ENCODE results near the gene TRMT2B. TPM values are rescaled to one million over a fixed set of nuclear protein-coding genes. Genes with fewer than 3 reads are reported as not detected.

TRMT2B gene
- total RNA-seq, 2 donors from 2014 or later = 14.1 to 19.8 TPM

- DNase-seq = no peak
Observed at GRCh38 chrX:100980608-100981497, 71.1 kb downstream of the TRMT2B start.

GRCh38 chrX:100979881-100980607 is 71.9 kb downstream of the TRMT2B start:
- TF ChIP-seq CTCF (conservative IDR thresholded peaks at IDR 0.05) = no peak
- WGBS, 2 experiments (ENCODE audit: insufficient coverage in 1 of 2, insufficient read length in 1 of 2) = 91 to 100% methylated on average over 1 to 3 of the region's 3 CpGs
- H3K4me3 Mint-ChIP-seq = no peak overlapping the region
- Histone ChIP-seq H3K36me3 (ENCODE audit: control insufficient read depth, insufficient read depth, low read length) (no peaks in the 10 kb centered on the region), H3K4me3 (ENCODE audit: low read length) (no peak overlapping the region), H3K9me3 (ENCODE audit: control insufficient read depth, low read length) (no peaks in the 10 kb centered on the region), H3K4me1 (ENCODE audit: control insufficient read depth, insufficient read depth, low read length) (no peaks in the 10 kb centered on the region), H3K9ac (ENCODE audit: extremely low read depth, low read length, poor library complexity, severe bottlenecking) (no peak overlapping the region), H3K27me3 (ENCODE audit: control insufficient read depth, insufficient read depth, low read length, poor library complexity, severe bottlenecking) (no peaks in the 10 kb centered on the region), H3K27ac (ENCODE audit: low read depth, low read length) (no peak overlapping the region)
- no peaks in the 10 kb centered on the region for H3K4me1 Mint-ChIP-seq
- no peaks in the 10 kb centered on the region for H3K27me3 Mint-ChIP-seq (ENCODE audit: insufficient read depth)
- H3K27ac Mint-ChIP-seq = no peak overlapping the region
- H3K36me3 Mint-ChIP-seq (ENCODE audit: low read depth) = no peaks in the 10 kb centered on the region
- DNase-seq = no peak
- peaks cover 66% of the 10 kb centered on the region for H3K9me3 Mint-ChIP-seq

More at GRCh38 chrX:100980608-100981497, 71.1 kb downstream of the TRMT2B start:
- WGBS, 2 experiments (ENCODE audit: insufficient coverage in 1 of 2, insufficient read length in 1 of 2) = 98% methylated on average over 6 of the region's 6 CpGs; no CpG with 5 or more reads in 1 of the 2 experiments
- Mint-ChIP-seq H3K27ac (no peak overlapping the region), H3K4me1 (no peaks in the 10 kb centered on the region), H3K4me3 (no peak overlapping the region), H3K36me3 (ENCODE audit: low read depth) (no peaks in the 10 kb centered on the region), H3K9me3 (peaks cover 65% of the 10 kb centered on the region), H3K27me3 (ENCODE audit: insufficient read depth) (no peaks in the 10 kb centered on the region)
- no peaks in the 10 kb centered on the region for H3K9me3 ChIP-seq (ENCODE audit: control insufficient read depth, low read length)
- TF ChIP-seq CTCF (conservative IDR thresholded peaks at IDR 0.05) = no peak
- no peaks in the 10 kb centered on the region for H3K36me3 ChIP-seq (ENCODE audit: control insufficient read depth, insufficient read depth, low read length)
- no peak overlapping the region for H3K9ac ChIP-seq (ENCODE audit: extremely low read depth, low read length, poor library complexity, severe bottlenecking)
- H3K4me1 ChIP-seq (ENCODE audit: control insufficient read depth, insufficient read depth, low read length) = no peaks in the 10 kb centered on the region
- no peak overlapping the region for H3K4me3 ChIP-seq (ENCODE audit: low read length)
- H3K27ac ChIP-seq (ENCODE audit: low read depth, low read length) = no peak overlapping the region
- H3K27me3 ChIP-seq (ENCODE audit: control insufficient read depth, insufficient read depth, low read length, poor library complexity, severe bottlenecking) = no peaks in the 10 kb centered on the region

GRCh38 chrX:100976211-100976610 is 75.7 kb downstream of the TRMT2B start:
- Mint-ChIP-seq H3K4me3 (no peak overlapping the region), H3K9me3 (peaks cover 66% of the 10 kb centered on the region), H3K36me3 (ENCODE audit: low read depth) (peaks cover 3% of the 10 kb centered on the region), H3K27ac (no peak overlapping the region), H3K27me3 (ENCODE audit: insufficient read depth) (no peaks in the 10 kb centered on the region), H3K4me1 (no peaks in the 10 kb centered on the region)
- Histone ChIP-seq H3K9me3 (ENCODE audit: control insufficient read depth, low read length) (no peaks in the 10 kb centered on the region), H3K27me3 (ENCODE audit: control insufficient read depth, insufficient read depth, low read length, poor library complexity, severe bottlenecking) (no peaks in the 10 kb centered on the region), H3K9ac (ENCODE audit: extremely low read depth, low read length, poor library complexity, severe bottlenecking) (no peak overlapping the region), H3K4me1 (ENCODE audit: control insufficient read depth, insufficient read depth, low read length) (no peaks in the 10 kb centered on the region), H3K4me3 (ENCODE audit: low read length) (no peak overlapping the region), H3K36me3 (ENCODE audit: control insufficient read depth, insufficient read depth, low read length) (no peaks in the 10 kb centered on the region), H3K27ac (ENCODE audit: low read depth, low read length) (no peak overlapping the region)
- WGBS, 2 experiments (ENCODE audit: insufficient coverage in 1 of 2, insufficient read length in 1 of 2) = 86 to 100% methylated on average over 1 of the region's 1 CpG
- no peak for DNase-seq
- no peak for TF ChIP-seq CTCF (conservative IDR thresholded peaks at IDR 0.05)
